GM12878 (cell line): Measurements from ENCODE around the gene COL6A1. TPM values are rescaled to one million over a fixed set of nuclear protein-coding genes. Genes with fewer than 3 reads are reported as not detected.

ENCODE experiments used
- ATAC-seq: fragments of 200-7000 bp; cut with Tn5 transposase; 3 replicates; pipeline ENCODE4 v1.9.1; 2020; ENCODE audit warnings: mild to moderate bottlenecking, moderate library complexity
- BruUV-seq: library from RNA; stranded (reverse); fragments of 400-500 nt; replicated peaks from 2 replicates; lab custom pipeline; 2021; lab: Mats Ljungman, UMichigan
- CTCF ChIA-PET: fragments of 300-600 bp; sonication (Branson Sonifier 250); formaldehyde crosslinking; extraction: SDS; loops from one replicate; lab custom pipeline; 2021; ENCODE audit warnings: inconsistent platforms; lab: Yijun Ruan, JAX
- POLR2A ChIA-PET: fragments of 350-600 bp; formaldehyde crosslinking; extraction: SDS; loops from one replicate; lab custom pipeline; 2021; ENCODE audit warnings: inconsistent platforms; lab: Charles Lee
- RAD21 ChIA-PET: fragments of 300-600 bp; sonication (Branson Sonifier 250); formaldehyde crosslinking; loops from one replicate; lab custom pipeline; 2023; ENCODE audit warnings: antibody characterized with exemption; ENCODE audit not compliant: unreplicated experiment; lab: Charles Lee
- SMC1A ChIA-PET: fragments of 300-600 bp; sonication (Branson Sonifier 250); formaldehyde crosslinking; loops from one replicate; lab custom pipeline; 2023; ENCODE audit not compliant: unreplicated experiment, uncharacterized antibody; lab: Charles Lee
- DNase-seq: peaks from one replicate; pipeline ENCODE4 v3.0.0-alpha.2; 2011; ENCODE audit warnings: low read depth, low spot score
- FAIRE-seq: peaks from 3 replicates; lab custom pipeline; 2011; peaks lifted over from hg19 to GRCh38; lab: Jason Lieb, UNC
- H2AFZ ChIP-seq: 2 replicates; pipeline ENCODE4 v1.6.0; 2011; ENCODE audit warnings: low read depth, low read length, control low read depth; ENCODE audit not compliant: control insufficient read depth
- H3K27ac ChIP-seq: 2 replicates; pipeline ENCODE4 v1.5.1; 2011; ENCODE audit warnings: control low read depth; ENCODE audit not compliant: control insufficient read depth, insufficient read depth
- H3K27me3 ChIP-seq, 2 experiments: replicated peaks in 1 of 2; 2 replicates each; pipeline versions ENCODE4 v1.6.0 to v1.6.1; 2011; ENCODE audit warnings: low read length in 1 of 2; ENCODE audit not compliant: control insufficient read depth in 2 of 2, insufficient read depth in 2 of 2
- H3K36me3 ChIP-seq, 2 experiments: 2 replicates each; pipeline ENCODE4 v1.5.1; 2011; ENCODE audit warnings: low read length in 1 of 2; ENCODE audit not compliant: control insufficient read depth in 2 of 2, insufficient read depth in 2 of 2
- H3K4me1 ChIP-seq: 2 replicates; pipeline ENCODE4 v1.6.1; 2011; ENCODE audit warnings: mild to moderate bottlenecking, low read length, moderate library complexity, mixed read lengths; ENCODE audit not compliant: control insufficient read depth, insufficient read depth
- H3K4me2 ChIP-seq: 2 replicates; pipeline ENCODE4 v1.6.0; 2011; ENCODE audit warnings: control low read depth; ENCODE audit not compliant: control insufficient read depth, insufficient read depth
- H3K4me3 ChIP-seq: fragments of 200-600 bp; sonication (generic); 2 replicates; pipeline ENCODE4 v1.5.1; 2016
- H3K79me2 ChIP-seq: 2 replicates; pipeline ENCODE4 v1.6.0; 2011; ENCODE audit warnings: low read length; ENCODE audit not compliant: control insufficient read depth, insufficient read depth
- H3K9ac ChIP-seq: 2 replicates; pipeline ENCODE4 v1.8.0; 2011; ENCODE audit warnings: low read length, control low read depth, mixed read lengths; ENCODE audit not compliant: control insufficient read depth, insufficient read depth
- H3K9me3 ChIP-seq: replicated peaks from 3 replicates; pipeline ENCODE4 v1.5.1; 2011; ENCODE audit warnings: mild to moderate bottlenecking, low read length; ENCODE audit not compliant: control insufficient read depth, insufficient read depth
- H4K20me1 ChIP-seq: 2 replicates; pipeline ENCODE4 v1.6.0; 2011; ENCODE audit not compliant: control insufficient read depth, insufficient read depth
- EP300 ChIP-seq, 2 experiments: fragments of 150-350 bp in 1 of 2; IDR thresholded peaks; 2 replicates each; pipeline ENCODE4 v1.6.1; 2011 to 2012; ENCODE audit warnings: low read depth in 2 of 2, low read length in 2 of 2, borderline replicate concordance in 1 of 2, improper control_type of control experiment in 1 of 2, inconsistent platforms in 1 of 2; ENCODE audit not compliant: control insufficient read depth in 1 of 2
- IKZF1 ChIP-seq: fragments of 450-650 bp; conservative IDR thresholded peaks from 2 replicates; pipeline ENCODE4 v1.6.1; 2017; ENCODE audit warnings: antibody characterized with exemption, mild to moderate bottlenecking
- NFYB ChIP-seq: IDR thresholded peaks from 2 replicates; pipeline ENCODE4 v1.6.1; 2011; ENCODE audit warnings: low read depth, mild to moderate bottlenecking, low read length, improper control_type of control experiment, moderate library complexity; ENCODE audit not compliant: insufficient read depth
- POLR2AphosphoS2 ChIP-seq: IDR thresholded peaks from 2 replicates; pipeline ENCODE4 v1.6.1; 2011; ENCODE audit warnings: low read depth, mild to moderate bottlenecking, low read length, improper control_type of control experiment, moderate library complexity
- SMARCA5 ChIP-seq: fragments of 450-650 bp; IDR thresholded peaks from 2 replicates; pipeline ENCODE4 v1.6.1; 2017; ENCODE audit warnings: mild to moderate bottlenecking
- SRF ChIP-seq, 2 experiments: IDR thresholded peaks; 2 replicates each; pipeline ENCODE4 v1.6.1; 2011; ENCODE audit warnings: low read depth in 2 of 2, low read length in 2 of 2, mild to moderate bottlenecking in 1 of 2, moderate library complexity in 1 of 2
- STAT1 ChIP-seq: fragments of 450-650 bp; conservative IDR thresholded peaks from 2 replicates; pipeline ENCODE4 v1.6.1; 2014; ENCODE audit warnings: antibody characterized with exemption, mild to moderate bottlenecking
- STAT3 ChIP-seq: IDR thresholded peaks from 2 replicates; pipeline ENCODE4 v1.6.1; 2011; ENCODE audit warnings: low read depth, low read length, improper control_type of control experiment
- TARDBP ChIP-seq: IDR thresholded peaks from 2 replicates; pipeline ENCODE4 v1.6.1; 2016; ENCODE audit warnings: borderline replicate concordance
- WGBS: methylation state at CpG from one replicate; pipeline ENCODE4 v1.1.6; 2016; ENCODE audit warnings: low lambda C conversion rate; ENCODE audit not compliant: insufficient replicate concordance, insufficient coverage; ENCODE audit errors: missing lambda C conversion rate; 5-methylcytosine and 5-hydroxymethylcytosine counted together
- in situ Hi-C: fragments of 300-500 bp; cut with MboI; formaldehyde crosslinking; loops from 9 replicates; pipeline ENCODE4 v1.14.3; 2018; ENCODE audit warnings: mixed read lengths
- intact Hi-C: fragments of 100-400 bp; cut with micrococcal nuclease; formaldehyde crosslinking; loops from one replicate; pipeline ENCODE4 v1.14.2; 2022; ENCODE audit not compliant: unreplicated experiment
- polyA plus RNA-seq, 11 experiments: library from polyadenylated mRNA; depleted of rRNA in 4 of 11; unstranded in 6 of 11; stranded (reverse) in 5 of 11; fragments of >200 nt; fragmentation: Nextera tagmentation in 4 of 11; fragmentation: Illumina TruSeq in 1 of 11; extraction: Ambion mirVana in 4 of 11; extraction: Trizol in 1 of 11; gene quantifications; 1 replicate in 1 of 11; 2 replicates in 10 of 11; pipeline versions ENCODE4 v1.2.1 to v1.2.3, GENCODE V29; 2011 to 2016; ENCODE audit warnings: inconsistent platforms in 2 of 11, missing spikeins in 2 of 11, low read depth in 1 of 11
- total RNA-seq, 4 experiments: library from RNA; depleted of rRNA in 3 of 4; stranded (reverse); fragments of >200 nt in 3 of 4; fragmentation: Illumina TruSeq in 1 of 4; extraction: Trizol in 1 of 4; gene quantifications; 2 replicates each; pipeline versions ENCODE4 v1.2.1 to v1.2.3, GENCODE V29; 2013 to 2021

The COL6A1 gene
- total and polyA plus RNA-seq, 10 of the 15 experiments (the other 5 are each of a cell fraction or from before 2014, with no cell fraction given): 0.12 to 1.3 (median 0.20) TPM; not detected in 7

DNA sequence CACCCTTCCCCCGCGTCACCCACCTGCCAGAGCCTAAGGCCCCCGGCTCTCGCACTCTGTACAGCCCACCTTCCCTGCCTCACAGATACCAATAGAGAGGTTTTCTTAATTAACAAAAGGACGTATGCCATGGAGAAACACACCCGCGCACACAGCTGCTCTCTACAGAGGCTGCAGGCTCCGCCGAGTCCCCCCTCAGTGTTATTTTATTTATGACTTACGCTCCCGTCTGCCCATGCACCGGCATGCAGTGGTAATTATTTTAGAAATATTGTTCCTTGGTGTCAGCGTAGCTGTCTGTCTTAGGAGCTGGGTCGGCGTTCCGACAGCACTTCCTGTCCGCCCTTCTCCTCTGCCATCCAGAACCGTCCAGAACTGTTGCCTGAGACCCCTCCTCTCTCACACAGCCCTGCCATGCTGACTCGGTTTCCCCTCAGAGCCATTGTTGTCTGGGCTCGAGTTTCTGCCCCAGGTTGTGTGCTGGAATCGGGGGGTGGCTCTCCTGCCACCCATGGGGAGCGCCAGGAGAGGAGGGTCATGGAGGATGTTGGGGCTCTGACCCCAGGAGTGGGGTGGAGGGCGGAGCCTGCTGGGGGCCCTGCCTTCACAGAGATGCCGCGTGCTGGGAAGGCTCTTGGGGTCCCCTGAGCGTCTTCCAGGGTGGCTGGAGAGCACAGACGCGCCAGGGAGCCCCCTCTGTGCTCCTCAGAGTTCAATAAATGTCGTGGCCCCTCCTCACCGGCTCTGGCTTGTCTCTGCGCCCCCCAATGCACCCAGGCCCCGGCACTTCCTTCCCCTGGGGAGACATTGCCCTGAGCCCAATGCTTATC lies 39.6 kb upstream of the COL6A1 start (continued):
- TF ChIP-seq EP300 (IDR thresholded peaks at IDR 0.05; ENCODE audit: borderline replicate concordance in 1 of 2, control insufficient read depth in 1 of 2, low read depth in 2 of 2, low read length in 2 of 2) (no peak), SMARCA5 (no peak), SRF (IDR thresholded peaks at IDR 0.05; ENCODE audit: low read depth in 2 of 2, low read length in 2 of 2) (no peak), STAT1 (no peak)

GRCh38 chr21:45942755-45943629 lies 38.6 kb upstream of the COL6A1 start:
- Histone ChIP-seq H3K27ac (no peak overlapping the region), H2AFZ (no peak overlapping the region), H3K9me3 (no peaks in the 10 kb centered on the region), H3K36me3 (no peaks in the 10 kb centered on the region), H3K4me2 (no peak overlapping the region), H3K4me1 (no peaks in the 10 kb centered on the region), H3K79me2 (no peaks in the 10 kb centered on the region), H3K9ac (no peak overlapping the region), H4K20me1 (no peaks in the 10 kb centered on the region), H3K27me3 (no peaks in the 10 kb centered on the region), H3K4me3 (no peak overlapping the region)
- ChIA-PET POLR2A (no interaction called here), CTCF (no interaction called here), RAD21 (no interaction called here), SMC1A (no interaction called here)
- DNase-seq (no peak), FAIRE-seq (no peak), ATAC-seq (no peak)
- intact Hi-C loops (no loop called here), in situ Hi-C loops (no loop called here)
- TF ChIP-seq NFYB: no peak
- no peak for TF ChIP-seq STAT3
- no peak for TF ChIP-seq TARDBP
- TF ChIP-seq IKZF1: no peak
- no peak for TF ChIP-seq POLR2AphosphoS2
- BruUV-seq: no TSS peak
- WGBS: 38% methylated on average over 20 of the region's 20 CpGs
